OCI-LY1 (cell line): ENCODE results near the gene SFXN4.
A peak's percentile ranks its signal among the peaks of the same experiment; 100 is the strongest.

Source experiments
- H2AFZ ChIP-seq: fragments of 200-600 bp; sonication (generic), shearing (Covaris generic); 2 replicates; pipeline ENCODE4 v1.6.0; 2014; ENCODE audit warnings: antibody characterized with exemption, mild to moderate bottlenecking, low read length
- H3F3A ChIP-seq: fragments of 200-600 bp; sonication (generic), shearing (Covaris generic); 2 replicates; pipeline ENCODE4 v1.6.0; 2014; ENCODE audit warnings: mild to moderate bottlenecking, antibody characterized with exemption, low read length, moderate library complexity; ENCODE audit not compliant: insufficient read depth
- H3K27ac ChIP-seq: fragments of 200-600 bp; sonication (generic); 2 replicates; pipeline ENCODE4 v1.5.1; 2014; ENCODE audit warnings: low read length, mixed run types, mild to moderate bottlenecking, low read depth; ENCODE audit not compliant: poor library complexity, severe bottlenecking
- H3K27me3 ChIP-seq: fragments of 200-600 bp; sonication (generic); 2 replicates; pipeline ENCODE4 v1.6.0; 2014; ENCODE audit warnings: antibody characterized with exemption, mild to moderate bottlenecking, low read length, moderate library complexity; ENCODE audit not compliant: insufficient read depth
- H3K36me3 ChIP-seq: fragments of 200-600 bp; sonication (generic); 2 replicates; pipeline ENCODE4 v1.6.1; 2014; ENCODE audit warnings: mild to moderate bottlenecking, antibody characterized with exemption, low read length, moderate library complexity, mixed read lengths; ENCODE audit not compliant: insufficient read depth
- H3K4me1 ChIP-seq: fragments of 200-600 bp; sonication (generic); 2 replicates; pipeline ENCODE4 v1.5.1; 2014; ENCODE audit warnings: mild to moderate bottlenecking, low read length, moderate library complexity; ENCODE audit not compliant: insufficient read depth, severe bottlenecking
- H3K4me2 ChIP-seq: fragments of 200-600 bp; sonication (generic), shearing (Covaris generic); 2 replicates; pipeline ENCODE4 v1.6.1; 2014; ENCODE audit warnings: low read length
- H3K4me3 ChIP-seq: fragments of 200-600 bp; sonication (generic); 2 replicates; pipeline ENCODE4 v1.5.1; 2014; ENCODE audit warnings: low read length, low read depth, mild to moderate bottlenecking, mixed read lengths; ENCODE audit not compliant: poor library complexity, severe bottlenecking
- H3K79me2 ChIP-seq: fragments of 200-600 bp; shearing (Covaris generic); 2 replicates; pipeline ENCODE4 v1.6.1; 2016; ENCODE audit warnings: mixed run types, low read length, mixed read lengths; ENCODE audit not compliant: insufficient read depth
- H3K9ac ChIP-seq: fragments of 200-600 bp; sonication (generic), shearing (Covaris generic); 2 replicates; pipeline ENCODE4 v1.6.1; 2014; ENCODE audit warnings: mild to moderate bottlenecking, low read length, mixed read lengths
- H3K9me2 ChIP-seq: fragments of 200-600 bp; sonication (generic), shearing (Covaris generic); 2 replicates; pipeline ENCODE4 v1.6.1; 2014; ENCODE audit warnings: low read depth, mild to moderate bottlenecking, low read length, mixed read lengths
- H3K9me3 ChIP-seq: fragments of 200-600 bp; shearing (Covaris generic); 2 replicates; pipeline ENCODE4 v1.6.1; 2014; ENCODE audit warnings: low read length, mixed read lengths
- H4K20me1 ChIP-seq: fragments of 200-600 bp; sonication (generic), shearing (Covaris generic); 2 replicates; pipeline ENCODE4 v1.6.0; 2016; ENCODE audit warnings: mild to moderate bottlenecking, low read length; ENCODE audit not compliant: insufficient read depth
- CTCF ChIP-seq: fragments of 200-600 bp; sonication (generic), shearing (Covaris generic); IDR thresholded peaks from 2 replicates; pipeline ENCODE4 v1.5.1; 2017; ENCODE audit warnings: mild to moderate bottlenecking, antibody characterized with exemption, low read length, moderate library complexity, mixed read lengths
- EZH2 ChIP-seq: fragments of 200-600 bp; sonication (generic), shearing (Covaris generic); IDR thresholded peaks from 2 replicates; pipeline ENCODE4 v1.8.0; 2017; ENCODE audit warnings: borderline replicate concordance, mixed run types, mild to moderate bottlenecking, antibody characterized with exemption, low read length, moderate library complexity, mixed read lengths

SFXN4 gene

GRCh38 chr10:119174109-119174508 lies 8.6 kb upstream of the SFXN4 start:
- no peaks in the 10 kb centered on the region for H3K27me3 ChIP-seq
- TF ChIP-seq CTCF: no peak
- no peak for TF ChIP-seq EZH2

GRCh38 chr10:119167041-119167440 lies 1.5 kb upstream of the SFXN4 start:
- Histone ChIP-seq H4K20me1 (no peaks in the 10 kb centered on the region), H2AFZ (no peak overlapping the region), H3K4me1 (peaks cover 21% of the 10 kb centered on the region), H3K27me3 (no peaks in the 10 kb centered on the region), H3K36me3 (peaks cover 65% of the 10 kb centered on the region), H3K4me2 (no peak overlapping the region), H3K4me3 (no peak overlapping the region), H3K79me2 (no peaks in the 10 kb centered on the region), H3K27ac (no peak overlapping the region), H3K9me2 (no peaks in the 10 kb centered on the region), H3K9ac (no peak overlapping the region), H3K9me3 (no peaks in the 10 kb centered on the region), H3F3A (no peaks in the 10 kb centered on the region)
- no peak for TF ChIP-seq CTCF
- TF ChIP-seq EZH2: no peak

More at GRCh38 chr10:119174109-119174508, 8.6 kb upstream of the SFXN4 start:
- no peak overlapping the region for H2AFZ ChIP-seq
- H3K9ac ChIP-seq: no peak overlapping the region
- no peaks in the 10 kb centered on the region for H3K9me3 ChIP-seq
- no peak overlapping the region for H3K4me3 ChIP-seq
- H3K4me2 ChIP-seq: no peak overlapping the region
- no peak overlapping the region for H3K27ac ChIP-seq
- H3K9me2 ChIP-seq: no peaks in the 10 kb centered on the region
- peaks cover 20% of the 10 kb centered on the region for H3K4me1 ChIP-seq
- H3K36me3 ChIP-seq: peaks cover 73% of the 10 kb centered on the region
- H3F3A ChIP-seq: no peaks in the 10 kb centered on the region
- H3K79me2 ChIP-seq: peaks cover 24% of the 10 kb centered on the region
- H4K20me1 ChIP-seq: no peaks in the 10 kb centered on the region

DNA sequence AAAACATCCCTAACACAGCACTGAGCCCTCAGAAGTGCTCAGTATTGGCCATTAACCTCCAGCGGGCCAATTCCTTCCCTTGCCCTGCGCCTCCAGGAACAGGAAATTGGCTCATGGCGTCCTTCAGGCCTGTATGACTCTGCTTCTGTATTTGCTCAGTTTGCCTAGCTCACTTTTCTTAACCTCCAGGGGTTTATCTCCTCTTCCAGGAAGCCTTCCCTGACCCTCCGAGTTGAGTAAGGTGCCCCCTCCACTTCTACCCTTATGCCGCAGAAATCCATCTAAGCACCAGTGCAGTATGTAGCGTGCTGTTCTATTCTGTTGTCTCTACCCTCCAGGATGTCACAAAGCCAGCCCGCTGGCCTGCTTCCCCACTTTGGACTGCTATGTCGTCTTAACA lies 1.1 kb upstream of the SFXN4 start:
- H3K27me3 ChIP-seq: no peaks in the 10 kb centered on the region
- H3K9me3 ChIP-seq: no peaks in the 10 kb centered on the region
- peak overlapping the region; percentile 89; the same call in 1 of the 2 replicates for H3K9ac ChIP-seq
- H3K79me2 ChIP-seq: no peaks in the 10 kb centered on the region
- H3K4me2 ChIP-seq: peak overlapping the region; percentile 99
- no peak overlapping the region for H2AFZ ChIP-seq
- peaks cover 21% of the 10 kb centered on the region for H3K4me1 ChIP-seq
- peaks cover 66% of the 10 kb centered on the region for H3K36me3 ChIP-seq
- H3K9me2 ChIP-seq: no peaks in the 10 kb centered on the region
- H3F3A ChIP-seq: no peaks in the 10 kb centered on the region
- H3K27ac ChIP-seq: peak overlapping the region; percentile 69
- H4K20me1 ChIP-seq: no peaks in the 10 kb centered on the region
- TF ChIP-seq EZH2 (no peak), CTCF (no peak)
- peak overlapping the region; percentile 84 for H3K4me3 ChIP-seq
